Head of caudate nucleus (tissue), 42 donors: ENCODE results near the gene TSSK1B.
"Not testable (repeated sequence)": the region's sequence is repeated elsewhere in the genome, so short reads cannot be mapped to it uniquely, and the experiment has no call there.

Experiments used
- DNase-seq, 42 donors: peaks; one replicate each; pipeline versions ENCODE4 v3.0.0 to v3.0.0-alpha.2; 2020 to 2021; ENCODE audit warnings: mixed read lengths in 7 of 42
- intact Hi-C: fragments of 100-400 bp; cut with DNase I; formaldehyde crosslinking; loops from one replicate; pipeline ENCODE4 v1.15.0; 2022

The TSSK1B gene

DNA sequence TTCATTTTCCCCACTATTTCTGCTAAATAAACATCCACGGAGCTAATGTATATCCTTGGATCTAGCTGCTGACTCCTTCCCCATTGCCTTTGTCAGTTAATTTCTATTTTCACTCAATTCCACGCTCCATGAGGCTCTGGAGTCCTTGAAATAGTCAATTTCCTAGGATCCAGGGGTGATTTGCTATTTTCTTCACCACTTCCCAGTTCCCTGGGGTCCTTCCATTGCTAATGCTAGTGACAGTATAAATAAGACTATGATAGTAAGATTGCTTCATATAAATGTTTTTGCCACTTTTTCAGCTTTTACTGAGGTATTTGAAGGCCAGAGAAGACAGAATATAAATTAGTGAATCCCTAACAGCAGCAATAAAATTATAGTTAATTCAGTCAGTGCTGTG is 13.1 kb downstream of the TSSK1B start:
- intact Hi-C loops, result no loop called here
- DNase-seq, result no peak

DNA sequence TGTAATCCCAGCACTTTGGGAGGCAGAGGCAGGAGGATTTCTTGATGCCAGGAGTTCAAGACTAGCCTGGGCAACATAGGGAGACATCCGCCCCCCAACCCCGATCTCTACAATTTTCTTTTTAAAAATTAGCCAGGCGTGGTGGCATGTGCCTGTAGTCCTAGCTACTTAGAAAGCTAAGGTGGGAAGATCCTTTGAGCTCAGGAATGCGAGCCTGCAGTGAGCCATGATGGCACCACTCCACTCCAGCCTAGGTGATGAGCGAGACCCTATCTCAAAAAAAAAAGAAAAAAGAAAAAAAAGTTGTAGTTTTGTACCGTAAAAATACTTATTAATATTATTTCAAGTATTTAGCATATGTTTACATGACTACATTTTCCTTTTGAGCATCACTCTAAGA is 29.3 kb downstream of the TSSK1B start:
- no peak for DNase-seq
- intact Hi-C loops, result no loop called here

DNA sequence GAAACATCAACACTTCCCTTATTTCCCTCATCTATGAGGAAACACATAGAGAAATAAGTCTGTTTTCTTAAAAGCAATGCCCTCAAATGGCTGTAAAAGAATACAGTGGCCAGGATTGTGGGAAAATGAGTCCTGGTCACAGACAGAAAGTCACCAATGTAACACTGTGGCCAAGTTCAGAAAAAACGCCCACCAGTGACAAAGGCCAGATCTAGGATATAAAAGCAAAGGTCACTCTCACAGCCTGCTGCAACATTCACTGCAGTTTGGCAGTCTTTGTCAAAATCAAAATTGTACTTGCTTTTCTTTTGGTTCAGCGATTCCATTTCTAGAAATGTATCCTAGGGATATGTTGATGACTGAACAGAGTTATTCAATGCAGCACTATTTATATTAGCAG is 30.5 kb downstream of the TSSK1B start:
- intact Hi-C loops, result no loop called here
- DNase-seq, result no peak

DNA sequence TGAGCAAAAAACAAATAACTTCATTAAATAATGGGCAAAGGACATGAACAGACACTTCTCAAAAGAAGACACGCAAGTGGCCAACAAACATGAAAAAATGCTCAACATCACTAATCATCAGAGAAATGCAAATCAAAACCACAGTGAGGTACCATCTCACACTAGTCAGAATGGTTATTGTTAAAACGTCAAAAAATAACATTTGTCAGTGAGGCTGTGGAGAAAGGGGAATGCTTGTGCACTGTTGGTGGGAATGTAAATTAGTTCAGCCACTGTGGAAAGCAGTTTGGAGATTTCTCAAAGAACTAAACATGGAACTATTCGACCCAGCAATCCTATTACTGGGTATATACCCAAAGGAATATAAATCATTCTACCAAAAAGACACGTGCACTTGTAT is 36.8 kb downstream of the TSSK1B start:
- intact Hi-C loops, DNase-seq: not testable (repeated sequence)

DNA sequence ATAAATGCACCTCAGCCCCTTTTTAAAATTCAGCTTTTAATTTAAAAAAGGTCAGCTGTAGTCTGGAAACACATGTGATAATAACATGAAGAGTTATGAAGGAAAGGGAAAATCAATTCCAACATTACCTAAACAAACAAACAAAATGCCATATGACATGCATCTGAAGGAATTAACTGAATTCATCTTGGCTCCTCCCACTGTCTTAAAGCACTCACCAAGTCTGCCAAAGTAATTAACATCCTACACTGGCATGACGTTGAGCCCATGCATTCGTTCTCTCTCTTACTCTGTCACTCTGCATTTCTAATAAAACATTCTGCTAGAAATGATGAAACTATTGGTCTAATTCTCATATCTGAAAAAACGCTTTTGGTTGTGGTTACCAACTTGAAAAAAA is 37.7 kb downstream of the TSSK1B start:
- intact Hi-C loops, result no loop called here
- no peak for DNase-seq

DNA sequence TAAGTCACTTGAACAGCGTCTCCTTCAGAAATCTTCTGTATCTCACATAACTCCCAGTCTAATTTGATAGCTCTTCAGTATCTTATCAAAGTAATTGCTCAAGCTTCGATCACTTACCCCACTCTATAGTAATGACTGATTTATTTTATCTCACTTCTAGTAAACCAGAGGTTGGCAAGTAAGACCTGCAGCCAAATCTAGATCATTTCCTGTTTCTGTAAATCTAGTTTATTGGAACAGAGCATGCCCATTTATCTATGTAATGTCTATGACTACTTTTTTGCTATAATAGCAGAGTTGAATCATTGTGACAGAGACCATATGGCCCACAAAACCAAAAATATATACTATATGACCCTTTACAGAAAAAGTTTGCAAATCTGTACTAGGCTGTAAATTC is 40.1 kb downstream of the TSSK1B start:
- DNase-seq, result no peak
- intact Hi-C loops, result no loop called here

DNA sequence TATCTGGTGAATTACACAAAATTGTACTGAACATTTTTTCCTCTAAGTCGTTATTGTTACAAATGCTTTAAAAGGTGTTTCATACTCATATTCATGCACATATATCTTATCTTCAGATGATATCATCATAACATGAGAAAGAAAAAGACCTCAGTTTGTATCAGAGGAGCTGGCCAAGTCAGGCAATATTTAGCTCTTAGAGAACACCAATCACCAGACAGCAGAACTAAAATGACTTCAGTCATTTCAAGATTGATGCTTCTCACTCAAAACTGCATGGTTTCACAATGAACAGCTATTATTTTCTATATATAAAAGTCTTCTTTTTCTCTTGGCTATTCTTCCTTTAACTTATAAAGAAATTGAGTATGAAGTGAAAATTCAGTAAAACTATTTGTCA is 44.6 kb downstream of the TSSK1B start:
- no peak for DNase-seq
- intact Hi-C loops, result no loop called here

DNA sequence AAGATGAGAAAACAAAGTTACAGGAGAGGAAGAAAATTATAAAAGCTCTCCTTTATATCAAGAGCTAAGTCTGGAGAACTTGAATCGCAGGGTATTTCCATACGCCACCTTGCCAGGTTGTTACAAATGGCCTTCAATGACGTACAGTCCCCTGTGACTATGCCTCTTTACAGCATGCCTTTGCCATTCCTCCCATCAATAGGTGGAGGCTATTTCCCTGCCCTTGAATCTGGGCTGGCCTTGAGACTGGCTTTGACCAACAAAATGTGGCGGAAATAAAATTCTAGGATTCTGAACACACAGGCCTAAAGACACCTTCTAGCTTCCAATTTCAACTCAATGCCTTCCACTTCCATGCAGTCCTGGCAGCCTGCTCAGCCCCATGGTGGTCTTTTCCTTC is 45.7 kb downstream of the TSSK1B start:
- intact Hi-C loops, result no loop called here
- no peak for DNase-seq

DNA sequence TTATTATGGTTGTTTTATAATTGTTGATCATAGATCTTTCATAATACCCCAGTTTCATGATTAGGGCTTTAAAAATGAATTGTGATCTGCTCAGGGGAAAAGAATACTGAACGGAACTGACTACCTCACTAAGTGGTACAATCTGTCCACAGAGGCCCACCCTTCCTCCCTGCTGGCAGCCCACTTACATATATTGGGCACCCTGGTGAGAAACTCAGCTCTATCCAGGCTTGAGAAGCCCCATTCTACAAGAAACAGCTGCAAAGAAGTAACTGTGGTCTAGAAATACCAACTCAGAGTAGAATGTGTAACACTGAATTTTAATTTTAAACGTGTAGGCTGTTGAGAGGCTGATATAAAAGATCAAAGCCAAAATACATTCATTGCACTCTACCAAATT is 46.9 kb downstream of the TSSK1B start:
- intact Hi-C loops, result no loop called here
- no peak for DNase-seq

DNA sequence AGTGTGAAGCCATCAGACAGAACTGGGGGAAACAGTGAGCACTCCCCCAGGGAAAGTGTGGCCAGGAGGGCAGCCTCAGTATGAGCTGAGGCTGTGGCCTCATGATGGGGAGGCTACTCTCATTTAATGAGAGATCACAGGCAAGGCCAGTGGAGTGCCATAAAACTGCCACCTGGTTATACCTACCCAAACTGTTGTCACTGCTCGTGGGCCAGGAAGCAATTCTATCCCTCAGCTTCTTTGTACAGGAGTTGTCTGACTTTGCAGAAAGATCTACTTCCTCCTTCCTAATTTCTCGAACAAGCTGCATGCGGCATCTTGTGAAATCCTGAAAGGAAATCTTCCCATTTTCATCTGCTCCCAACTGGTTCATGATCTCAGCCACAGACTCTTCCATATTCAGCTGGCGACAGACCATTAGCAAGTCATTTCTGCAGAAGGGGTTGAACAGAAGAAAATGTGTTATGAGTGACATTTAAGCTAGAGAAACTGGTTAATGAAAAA is 50.0 kb downstream of the TSSK1B start:
- no peak for DNase-seq
- intact Hi-C loops, result no loop called here

DNA sequence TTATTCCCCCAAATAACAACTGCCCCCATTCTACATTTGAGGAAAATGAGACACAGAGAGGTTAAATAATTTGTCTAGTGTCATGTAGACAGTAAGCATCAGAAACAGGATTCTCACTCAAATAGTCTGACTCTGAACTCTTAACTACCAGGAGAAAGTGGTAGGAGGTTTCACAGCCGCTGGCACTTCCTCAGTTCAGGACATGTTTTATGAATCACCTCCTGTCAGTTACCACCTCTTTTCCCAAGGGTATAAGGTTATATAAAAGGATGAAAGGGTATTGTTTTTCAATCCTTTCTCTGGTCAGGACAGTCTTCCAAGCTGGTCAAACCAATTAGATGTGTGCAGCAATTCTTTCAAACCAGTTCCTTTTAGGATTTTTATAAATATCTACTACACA is 52.1 kb downstream of the TSSK1B start:
- intact Hi-C loops, result no loop called here
- DNase-seq, result no peak
